Activated CD4-positive, alpha-beta T cell treated with anti-CD3 and anti-CD28 coated beads for 48 hours (primary cell): ENCODE results near the gene TCEAL9.
A peak's percentile ranks its signal among the peaks of the same experiment; 100 is the strongest.
"Not testable (repeated sequence)": the region's sequence is repeated elsewhere in the genome, so short reads cannot be mapped to it uniquely, and the experiment has no call there.

ENCODE experiments used
- DNase-seq: peaks from one replicate; pipeline ENCODE4 v3.0.0-alpha.2; 2020

The TCEAL9 gene

DNA sequence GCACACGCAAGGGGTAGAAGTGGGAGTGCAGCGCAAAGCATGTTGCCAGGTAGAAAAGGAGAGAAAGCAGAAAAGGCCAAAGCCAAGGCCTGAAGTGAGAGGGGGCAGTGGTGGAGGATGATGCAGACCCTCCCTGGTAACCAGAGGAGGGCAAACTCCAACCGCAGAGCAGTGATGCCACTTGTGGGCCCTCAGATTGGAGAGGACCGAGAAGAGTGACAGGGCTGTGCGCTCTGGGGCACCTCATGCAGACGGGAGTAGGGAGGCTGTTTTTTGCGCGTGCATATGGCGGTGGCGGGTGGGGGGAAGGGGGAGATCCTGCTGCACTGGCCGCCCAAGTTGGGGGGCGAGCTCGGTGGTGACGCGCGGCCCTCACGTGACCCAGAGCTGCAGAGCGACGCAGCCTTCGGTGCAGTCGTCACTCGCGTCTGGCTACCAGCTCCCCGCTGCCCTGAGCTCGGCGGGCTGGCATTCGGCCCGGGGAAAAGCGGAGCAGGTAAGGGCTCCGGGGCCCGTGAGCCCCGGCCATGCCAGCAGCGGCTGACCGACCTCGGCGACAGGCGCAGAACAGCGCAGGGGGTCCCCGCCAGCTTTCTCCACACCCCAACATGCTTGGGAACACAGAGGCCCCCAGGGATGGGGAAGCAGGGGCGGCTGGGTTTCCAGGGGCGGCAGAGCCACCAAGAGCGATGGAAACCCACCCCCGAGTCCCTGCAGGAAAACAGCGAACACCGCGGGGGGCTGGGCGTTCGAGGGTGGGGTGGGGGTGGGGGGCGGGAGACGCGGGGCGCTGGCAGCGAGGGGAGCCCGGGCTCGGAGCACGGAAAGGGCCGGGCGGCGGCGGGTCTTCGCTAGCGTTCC, 20.0 kb downstream of the TCEAL9 start, which contains the start of gene BEX3:
BEX3 (plus strand) TSS at position 421 of the 861 bp plus-strand sequence. CDS start 984 bp downstream, outside the sequence.
- peak; percentile 51 for DNase-seq

GRCh38 chrX:103376979-103377324, 20.6 kb downstream of the TCEAL9 start:
- peak; percentile 10 for DNase-seq

DNA sequence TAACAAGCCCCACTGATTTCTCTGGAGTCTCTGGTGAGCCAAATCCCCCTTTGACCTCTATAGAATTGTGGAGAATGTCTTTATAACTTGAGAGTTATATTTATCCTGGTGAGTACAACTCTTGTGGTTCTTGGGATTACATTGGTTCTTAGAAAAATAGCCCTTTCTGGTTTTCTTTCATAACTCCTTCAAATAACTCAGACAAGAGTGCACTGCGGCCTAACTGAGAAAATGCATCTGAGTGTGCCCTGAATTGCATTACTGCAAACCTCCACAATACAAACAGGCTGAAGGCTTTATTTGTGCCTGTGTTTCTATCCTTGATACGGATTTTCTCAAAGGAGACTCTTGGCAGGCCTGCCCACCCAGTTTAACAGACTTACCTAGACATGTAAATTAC, 22.7 kb downstream of the TCEAL9 start:
- DNase-seq: no peak

DNA sequence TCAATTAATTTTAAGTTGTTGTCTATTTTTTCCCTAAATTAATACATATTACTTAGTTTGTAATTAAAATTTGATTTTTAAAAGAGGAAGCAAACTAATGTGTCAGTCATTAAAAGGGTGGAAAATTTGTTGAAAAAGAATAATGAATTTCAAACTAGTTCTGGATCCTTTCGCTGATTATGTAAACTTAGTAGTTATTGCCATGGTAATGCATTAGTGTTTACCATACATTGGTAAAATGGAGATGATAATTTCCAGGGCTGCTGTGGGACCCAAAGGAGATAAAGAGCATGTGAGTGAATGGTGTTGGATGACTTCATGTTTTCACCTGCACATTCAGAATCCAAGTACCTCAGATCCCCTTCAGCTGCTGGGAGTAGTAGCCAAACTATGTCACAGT, 26.6 kb downstream of the TCEAL9 start:
- no peak for DNase-seq

- DNase-seq: no peak
Observed at GRCh38 chrX:103384672-103385071, 28.4 kb downstream of the TCEAL9 start.

- not testable (repeated sequence) for DNase-seq
Observed at GRCh38 chrX:103385283-103385830, 29.1 kb downstream of the TCEAL9 start.

- DNase-seq: no peak
Observed at GRCh38 chrX:103386332-103386731, 30.0 kb downstream of the TCEAL9 start.

GRCh38 chrX:103393487-103393886, 37.2 kb downstream of the TCEAL9 start:
- DNase-seq: no peak

GRCh38 chrX:103396186-103396585, 39.9 kb downstream of the TCEAL9 start:
- no peak for DNase-seq

DNA sequence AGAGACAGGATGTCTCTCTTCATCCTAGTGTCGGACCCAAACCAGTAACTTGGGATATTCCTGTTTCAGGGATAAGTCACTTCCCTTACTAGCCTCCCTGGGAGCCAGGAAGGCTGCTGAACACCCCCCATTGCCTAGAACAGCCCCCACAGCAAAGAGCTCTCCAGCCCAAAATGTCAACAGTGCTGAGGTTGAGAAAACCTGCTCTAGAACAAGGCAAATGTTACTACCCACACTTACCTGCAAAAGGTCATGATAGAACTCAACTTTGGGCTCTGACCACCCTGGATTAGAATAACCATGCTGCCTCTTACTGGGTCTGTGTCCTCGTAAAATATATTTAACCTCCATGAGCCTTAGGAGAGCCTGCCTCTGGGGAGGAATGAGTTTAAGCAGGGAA, 40.4 kb downstream of the TCEAL9 start:
- no peak for DNase-seq

DNA sequence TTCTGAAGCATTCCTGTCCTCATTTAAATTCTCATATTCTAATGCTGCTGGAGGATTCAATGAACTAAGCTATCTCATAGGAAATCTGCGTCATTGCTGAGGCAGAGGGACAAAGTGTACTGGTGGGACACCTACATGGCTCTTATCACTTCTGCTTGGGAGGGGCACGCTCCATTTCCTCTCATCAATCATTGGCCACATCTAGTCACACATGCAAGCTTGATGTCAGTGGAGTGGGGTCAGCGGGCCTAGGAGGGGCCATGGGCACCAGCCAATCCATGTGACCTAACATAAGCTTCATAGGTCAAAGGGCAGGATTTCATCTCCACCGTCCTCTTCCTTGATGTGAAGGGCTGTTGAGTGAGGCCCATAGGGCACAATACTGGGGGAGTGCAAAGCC, 41.4 kb downstream of the TCEAL9 start:
- DNase-seq: no peak

GRCh38 chrX:103398421-103398864, 42.1 kb downstream of the TCEAL9 start:
- DNase-seq: no peak

GRCh38 chrX:103399744-103400143, 43.4 kb downstream of the TCEAL9 start:
- no peak for DNase-seq

GRCh38 chrX:103400931-103401330, 44.6 kb downstream of the TCEAL9 start:
- no peak for DNase-seq

GRCh38 chrX:103404231-103405008, 48.1 kb downstream of the TCEAL9 start:
- DNase-seq: peak; percentile 70

DNA sequence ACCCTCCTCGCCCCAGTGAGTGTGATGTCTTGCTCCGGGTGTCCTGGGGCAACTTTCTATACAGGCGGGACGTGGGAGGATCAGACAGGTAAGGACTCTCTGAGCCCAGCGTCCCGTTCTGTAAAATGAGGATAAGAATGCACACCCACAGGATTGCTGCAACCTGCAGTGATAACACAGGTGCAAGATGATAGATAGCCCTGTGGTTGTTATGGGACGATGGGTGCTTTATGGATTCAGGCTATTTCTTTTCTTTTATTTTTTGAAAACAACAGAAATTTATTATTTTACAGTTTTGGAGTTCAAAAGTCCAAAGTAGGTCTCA, 48.7 kb downstream of the TCEAL9 start:
- no peak for DNase-seq

DNA sequence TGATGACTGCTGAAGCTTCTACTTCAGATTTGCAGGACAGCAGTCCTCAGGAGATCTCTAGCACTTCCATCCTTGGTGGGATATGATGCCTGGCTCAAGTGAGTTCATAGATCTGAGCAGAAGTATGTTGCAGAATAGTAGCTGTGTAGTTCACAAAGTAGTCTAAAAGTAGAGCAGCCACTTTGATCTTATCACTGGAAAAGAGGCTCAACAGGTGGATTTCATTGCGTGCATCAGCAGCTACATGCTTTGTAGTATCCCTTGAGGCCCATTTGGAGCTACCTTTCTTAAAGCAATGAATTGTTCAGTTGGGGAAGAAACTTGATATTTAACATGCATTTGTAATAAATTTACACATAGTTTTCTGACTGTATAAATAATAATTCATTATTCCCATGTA, 50.0 kb downstream of the TCEAL9 start:
- DNase-seq: no peak

DNA sequence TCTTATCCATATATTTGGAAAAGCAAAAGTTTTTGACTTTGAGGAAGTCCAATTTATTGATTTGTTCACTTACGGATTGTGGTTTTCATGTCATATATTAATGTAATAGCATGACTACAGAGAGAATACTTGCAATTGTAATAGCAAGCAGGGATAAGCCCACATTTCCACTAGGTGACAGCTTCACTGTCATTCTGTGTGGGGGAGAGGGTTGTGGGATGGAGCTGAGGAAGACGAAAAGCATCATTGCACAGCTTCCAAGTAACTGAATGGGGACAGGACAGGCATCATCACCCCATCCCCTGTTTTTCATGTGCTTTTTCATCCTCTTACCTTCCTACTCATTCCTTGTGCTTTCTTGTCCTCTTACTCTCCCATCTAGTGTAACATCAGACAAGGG, 51.5 kb downstream of the TCEAL9 start:
- no peak for DNase-seq
